Fibroblast of lung (primary cell): ENCODE data around the gene TIPIN.

Experiments used
- CTCF ChIP-seq, 2 donors: IDR thresholded peaks in 1 of 2; conservative IDR thresholded peaks in 1 of 2; 1 replicate in 1 of 2; 2 replicates in 1 of 2; pipeline ENCODE4 v1.5.1; 2011 to 2012; ENCODE audit warnings: low read length in 2 of 2, control low read depth in 1 of 2, inconsistent platforms in 1 of 2, low read depth in 1 of 2, mild to moderate bottlenecking in 1 of 2
- EZH2 ChIP-seq: IDR thresholded peaks from 2 replicates; pipeline ENCODE4 v1.5.1; 2012; ENCODE audit warnings: low read length, control low read depth, mild to moderate bottlenecking; ENCODE audit errors: missing control alignments

- TF ChIP-seq CTCF (conservative IDR thresholded peaks at IDR 0.05 in 1 of 2, IDR thresholded peaks at IDR 0.05 in 1 of 2; ENCODE audit: low read depth in 1 of 2, low read length in 2 of 2) (no peak), EZH2 (no peak)
These were observed 467 bp downstream of the TIPIN start for GRCh38 chr15:66356077-66356358.
